OCI-LY1 (cell line): Measurements from ENCODE around the gene PARD3B.

Experiments
- EZH2 ChIP-seq: fragments of 200-600 bp; sonication (generic), shearing (Covaris generic); IDR thresholded peaks from 2 replicates; pipeline ENCODE4 v1.8.0; 2017; ENCODE audit warnings: borderline replicate concordance, mixed run types, mild to moderate bottlenecking, antibody characterized with exemption, low read length, moderate library complexity, mixed read lengths
- TF ChIP-seq, protein P1 (sequence below): fragments of 200-600 bp; sonication (generic), shearing (Covaris generic); IDR thresholded peaks from 2 replicates; pipeline ENCODE4 v1.5.1; 2017; ENCODE audit warnings: mild to moderate bottlenecking, antibody characterized with exemption, low read length, moderate library complexity, mixed read lengths

GRCh38 chr2:204678031-204678430 is 132.8 kb downstream of the PARD3B start:
- TF ChIP-seq, protein P1, sequence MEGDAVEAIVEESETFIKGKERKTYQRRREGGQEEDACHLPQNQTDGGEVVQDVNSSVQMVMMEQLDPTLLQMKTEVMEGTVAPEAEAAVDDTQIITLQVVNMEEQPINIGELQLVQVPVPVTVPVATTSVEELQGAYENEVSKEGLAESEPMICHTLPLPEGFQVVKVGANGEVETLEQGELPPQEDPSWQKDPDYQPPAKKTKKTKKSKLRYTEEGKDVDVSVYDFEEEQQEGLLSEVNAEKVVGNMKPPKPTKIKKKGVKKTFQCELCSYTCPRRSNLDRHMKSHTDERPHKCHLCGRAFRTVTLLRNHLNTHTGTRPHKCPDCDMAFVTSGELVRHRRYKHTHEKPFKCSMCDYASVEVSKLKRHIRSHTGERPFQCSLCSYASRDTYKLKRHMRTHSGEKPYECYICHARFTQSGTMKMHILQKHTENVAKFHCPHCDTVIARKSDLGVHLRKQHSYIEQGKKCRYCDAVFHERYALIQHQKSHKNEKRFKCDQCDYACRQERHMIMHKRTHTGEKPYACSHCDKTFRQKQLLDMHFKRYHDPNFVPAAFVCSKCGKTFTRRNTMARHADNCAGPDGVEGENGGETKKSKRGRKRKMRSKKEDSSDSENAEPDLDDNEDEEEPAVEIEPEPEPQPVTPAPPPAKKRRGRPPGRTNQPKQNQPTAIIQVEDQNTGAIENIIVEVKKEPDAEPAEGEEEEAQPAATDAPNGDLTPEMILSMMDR, result no peak
- TF ChIP-seq EZH2, result no peak
